ENCODE results near the gene RSPH3. TPM values are rescaled to one million over a fixed set of nuclear protein-coding genes. Genes with fewer than 3 reads are reported as not detected.
A peak's percentile ranks its signal among the peaks of the same experiment; 100 is the strongest.
"Not testable (repeated sequence)": the region's sequence is repeated elsewhere in the genome, so short reads cannot be mapped to it uniquely, and the experiment has no call there.

Gene RSPH3, protein sequence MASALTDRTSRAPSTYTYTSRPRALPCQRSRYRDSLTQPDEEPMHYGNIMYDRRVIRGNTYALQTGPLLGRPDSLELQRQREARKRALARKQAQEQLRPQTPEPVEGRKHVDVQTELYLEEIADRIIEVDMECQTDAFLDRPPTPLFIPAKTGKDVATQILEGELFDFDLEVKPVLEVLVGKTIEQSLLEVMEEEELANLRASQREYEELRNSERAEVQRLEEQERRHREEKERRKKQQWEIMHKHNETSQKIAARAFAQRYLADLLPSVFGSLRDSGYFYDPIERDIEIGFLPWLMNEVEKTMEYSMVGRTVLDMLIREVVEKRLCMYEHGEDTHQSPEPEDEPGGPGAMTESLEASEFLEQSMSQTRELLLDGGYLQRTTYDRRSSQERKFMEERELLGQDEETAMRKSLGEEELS
- 5.1 TPM for total RNA-seq

DNA sequence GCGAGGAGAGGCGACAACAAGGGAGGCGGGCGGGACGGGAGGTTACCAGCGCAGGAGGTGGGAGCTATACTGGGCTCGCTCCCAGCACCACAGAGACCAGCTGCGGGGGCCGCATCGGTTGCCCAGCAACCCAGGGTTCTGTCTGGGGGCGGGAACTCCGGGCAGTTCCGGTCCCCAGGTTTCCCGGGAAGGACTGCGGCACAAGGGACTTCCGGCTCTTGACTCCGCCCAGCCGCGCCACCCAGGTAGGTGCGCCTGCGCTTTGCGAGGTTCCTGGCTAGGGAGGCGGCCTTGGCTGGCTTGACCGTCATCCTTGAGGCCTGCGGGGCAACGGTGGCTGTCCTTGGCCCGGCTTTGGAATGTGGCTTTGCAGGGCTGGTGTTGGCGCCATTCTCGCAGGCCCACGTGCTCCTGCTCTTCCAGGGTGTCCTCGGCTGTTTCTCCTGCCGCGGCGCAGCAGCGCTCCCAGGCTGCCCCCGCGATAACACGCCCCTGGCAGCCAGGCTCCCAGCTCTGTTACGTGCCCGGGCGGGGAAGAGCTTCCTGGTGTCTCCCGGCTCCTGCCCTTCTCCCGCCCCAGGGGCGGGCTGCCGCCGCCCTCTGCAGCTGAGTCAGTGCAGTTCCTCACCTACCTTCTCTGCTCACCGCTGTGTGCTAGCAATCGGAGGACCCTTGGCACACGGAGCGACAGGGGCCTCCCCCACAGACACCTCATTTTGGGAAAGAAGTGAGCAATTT, at the start of gene RSPH3:
Gene RSPH3, minus strand, starts transcription at position 537 of the 738 bp plus-strand sequence. CDS start 652 bp downstream, outside the sequence.
- DNase-seq = peak; percentile 82

DNA sequence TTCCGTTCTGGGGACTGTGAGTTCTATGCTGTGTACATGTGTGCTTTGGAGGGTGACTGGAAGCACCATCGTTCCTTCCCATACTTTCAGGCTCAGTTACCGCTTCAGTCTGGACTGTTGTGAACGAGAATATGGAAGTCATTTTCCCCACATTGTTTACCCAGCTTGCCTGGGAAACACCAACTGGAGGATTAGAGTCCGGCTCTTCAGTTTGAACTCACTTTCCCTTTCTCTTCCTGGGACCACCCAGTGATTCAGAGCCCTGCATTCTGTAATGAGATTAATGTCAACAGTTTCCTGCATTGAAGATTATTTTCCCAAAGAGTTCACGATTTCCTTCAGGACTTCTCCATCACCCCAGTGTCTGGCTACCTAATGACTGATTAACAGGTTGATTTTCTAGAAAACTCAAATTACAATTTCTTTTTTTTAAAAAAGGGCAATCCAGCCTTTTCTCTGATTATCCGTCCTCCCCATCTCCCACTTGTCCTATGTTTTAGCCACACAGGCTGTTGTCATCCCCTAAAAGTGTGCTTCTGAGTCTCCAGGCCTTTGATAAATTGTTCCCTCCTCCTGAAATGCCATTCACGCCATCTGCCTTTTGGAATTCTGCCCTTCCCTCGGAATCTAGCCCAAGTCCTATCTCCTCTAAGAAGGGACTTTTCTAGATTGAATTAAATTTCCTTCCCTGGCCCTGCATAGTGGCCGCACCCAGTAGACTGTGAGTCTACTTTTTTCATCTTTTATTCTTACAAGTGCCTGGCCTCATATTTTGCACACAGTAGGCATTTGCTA, 48.1 kb upstream of the RSPH3 start:
- DNase-seq = no peak

- no peak for DNase-seq
Observed at GRCh38 chr6:159045801-159046200, 45.8 kb upstream of the RSPH3 start.

GRCh38 chr6:159044899-159045727, 45.1 kb upstream of the RSPH3 start, which contains the start of gene TAGAP:
Gene TAGAP (minus strand): TSS chr6:159044991. CDS start chr6:159044146, 845 bp downstream.
- peak; percentile 23 for DNase-seq

DNA sequence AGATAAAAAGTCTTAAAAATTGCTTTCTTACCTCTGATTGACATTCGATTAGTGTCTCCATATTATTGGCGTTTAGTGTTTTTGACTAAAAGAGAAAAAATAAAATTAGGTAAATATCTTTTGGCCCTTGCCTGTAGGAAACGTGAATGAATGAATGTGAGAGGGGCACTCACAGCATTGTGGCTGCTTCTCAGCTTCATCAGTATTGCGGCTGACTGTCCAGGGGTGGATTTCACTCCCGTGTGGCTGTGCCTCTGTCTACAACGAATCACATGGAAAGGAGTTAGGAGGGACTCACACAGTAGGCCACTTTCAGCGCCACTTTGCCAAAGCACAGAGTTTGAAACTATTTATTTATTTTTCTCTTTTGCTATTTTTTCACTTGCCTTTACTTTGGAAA, 43.9 kb upstream of the RSPH3 start:
- DNase-seq = no peak

DNA sequence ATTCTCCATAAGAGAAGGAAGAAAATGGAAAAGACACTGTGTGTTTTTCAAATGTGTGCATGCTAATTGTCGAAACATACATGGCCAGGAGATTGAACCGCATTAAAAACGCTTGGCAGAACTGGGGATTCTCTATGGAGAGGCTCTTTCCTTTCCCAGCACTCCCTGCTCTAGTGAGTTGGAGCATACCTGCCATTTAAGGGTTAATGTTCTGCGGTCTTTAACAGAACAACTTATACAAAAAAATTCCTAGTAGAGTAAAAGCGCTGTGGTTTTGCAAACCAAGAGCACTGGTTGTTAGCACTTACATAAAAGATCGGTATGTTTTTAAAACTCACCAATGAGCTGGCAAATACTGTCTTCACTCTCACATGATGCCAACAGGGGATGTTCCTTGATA, 43.2 kb upstream of the RSPH3 start:
- no peak for DNase-seq

DNA sequence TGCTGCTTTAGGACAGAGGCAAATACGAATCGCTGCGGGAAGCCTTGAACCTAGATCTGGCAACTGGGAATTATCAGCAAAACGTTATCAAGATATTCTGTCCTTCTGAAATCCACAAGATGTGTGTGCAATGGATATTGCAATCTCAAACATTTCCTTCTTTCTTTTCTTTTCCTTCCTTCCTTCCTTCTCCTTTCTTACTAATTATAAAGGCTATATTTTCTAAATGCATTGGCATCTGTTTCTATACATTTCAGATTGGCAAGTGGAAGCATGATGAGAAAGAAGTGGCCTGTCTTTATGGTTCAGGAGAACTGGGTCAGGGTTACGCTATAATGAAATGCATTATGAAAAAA, 42.8 kb upstream of the RSPH3 start:
- DNase-seq = no peak

DNA sequence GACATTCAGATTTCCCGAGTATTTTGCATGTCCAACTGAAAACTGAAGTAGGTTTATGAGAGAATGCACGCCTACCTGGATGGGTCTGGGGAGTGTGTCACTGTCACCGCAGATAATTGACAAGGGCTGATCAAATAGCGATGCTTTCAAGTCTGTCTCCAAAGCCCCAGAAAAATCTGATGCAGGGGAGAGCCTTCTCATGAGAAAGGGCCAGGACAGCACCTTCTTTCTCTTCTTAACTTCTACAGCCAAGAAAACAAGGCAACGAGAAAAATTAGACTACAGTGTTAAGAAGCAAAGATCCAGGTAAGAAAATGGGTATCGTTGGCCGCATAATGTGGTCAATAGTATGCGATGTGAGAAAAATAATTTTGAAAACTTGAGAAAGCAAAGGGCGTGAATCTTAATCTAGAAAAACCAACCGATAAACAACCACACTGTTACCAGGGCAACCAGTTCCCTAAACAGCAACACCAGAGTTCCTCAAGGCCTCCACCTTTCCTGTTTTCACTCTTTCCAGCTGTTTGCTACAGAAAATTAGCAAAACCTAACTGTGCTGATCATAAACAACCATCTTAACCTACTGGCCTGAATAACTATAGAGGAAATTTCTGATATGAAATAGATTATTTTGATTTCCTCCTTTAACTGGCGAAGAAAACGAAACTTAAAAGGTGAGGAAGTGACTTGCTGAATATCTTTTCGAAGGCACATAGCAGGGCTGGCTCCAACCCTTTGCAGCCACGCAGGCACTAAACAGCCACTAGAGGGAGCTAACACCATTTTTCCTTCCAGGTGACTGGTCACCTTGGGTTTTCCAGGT, 42.2 kb upstream of the RSPH3 start:
- DNase-seq = peak; percentile 55

GRCh38 chr6:159041181-159041580, 41.2 kb upstream of the RSPH3 start:
- no peak for DNase-seq

- peak; percentile 59 for DNase-seq
Observed at GRCh38 chr6:159039885-159040258, 39.9 kb upstream of the RSPH3 start.

- DNase-seq = peak; percentile 88
Observed at GRCh38 chr6:159038914-159039884, 39.2 kb upstream of the RSPH3 start.

GRCh38 chr6:159038318-159038717, 38.3 kb upstream of the RSPH3 start:
- DNase-seq = not testable (repeated sequence)

- DNase-seq = no peak
Observed at GRCh38 chr6:159037756-159038290, 37.8 kb upstream of the RSPH3 start.

DNA sequence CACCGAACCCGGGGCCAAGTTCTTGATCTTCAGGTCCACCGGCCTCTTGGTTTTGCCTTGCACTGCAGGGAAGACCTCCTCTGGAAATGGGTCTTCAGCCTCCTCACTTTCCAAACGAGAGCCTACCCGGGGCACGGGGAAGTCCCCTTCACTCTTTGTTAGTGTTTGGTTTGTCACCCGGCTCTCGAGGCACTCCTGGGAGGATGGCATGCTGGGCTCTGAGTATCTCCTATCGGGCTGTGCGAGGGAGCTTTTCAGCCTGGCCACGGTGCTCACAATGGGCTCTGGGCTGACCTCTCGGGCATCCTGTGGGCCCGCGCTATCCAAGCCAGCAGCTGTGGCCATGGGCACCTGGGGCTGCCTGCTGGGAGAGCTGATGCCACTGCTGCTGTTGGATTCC, 36.7 kb upstream of the RSPH3 start:
- no peak for DNase-seq

DNA sequence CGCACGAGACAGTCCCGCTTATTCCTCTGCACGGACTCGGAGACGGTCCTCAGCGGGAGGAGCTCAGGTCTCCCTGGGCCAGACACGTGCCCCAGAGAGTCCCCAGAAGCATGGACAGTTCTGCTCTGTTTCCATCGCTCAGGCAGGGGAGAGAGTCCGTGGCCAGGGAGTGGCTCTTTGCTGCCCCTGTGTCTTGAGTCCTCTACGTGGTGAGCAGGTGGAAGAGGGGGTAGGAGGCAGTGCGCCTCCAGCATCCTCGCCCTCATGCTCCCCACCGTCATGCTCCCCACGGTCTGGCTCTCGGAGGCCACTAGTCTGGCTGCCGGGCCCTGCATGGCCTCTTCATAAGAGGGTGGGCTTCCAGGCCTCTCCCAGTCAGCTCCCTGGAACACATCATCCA, 35.9 kb upstream of the RSPH3 start:
- no peak for DNase-seq

DNA sequence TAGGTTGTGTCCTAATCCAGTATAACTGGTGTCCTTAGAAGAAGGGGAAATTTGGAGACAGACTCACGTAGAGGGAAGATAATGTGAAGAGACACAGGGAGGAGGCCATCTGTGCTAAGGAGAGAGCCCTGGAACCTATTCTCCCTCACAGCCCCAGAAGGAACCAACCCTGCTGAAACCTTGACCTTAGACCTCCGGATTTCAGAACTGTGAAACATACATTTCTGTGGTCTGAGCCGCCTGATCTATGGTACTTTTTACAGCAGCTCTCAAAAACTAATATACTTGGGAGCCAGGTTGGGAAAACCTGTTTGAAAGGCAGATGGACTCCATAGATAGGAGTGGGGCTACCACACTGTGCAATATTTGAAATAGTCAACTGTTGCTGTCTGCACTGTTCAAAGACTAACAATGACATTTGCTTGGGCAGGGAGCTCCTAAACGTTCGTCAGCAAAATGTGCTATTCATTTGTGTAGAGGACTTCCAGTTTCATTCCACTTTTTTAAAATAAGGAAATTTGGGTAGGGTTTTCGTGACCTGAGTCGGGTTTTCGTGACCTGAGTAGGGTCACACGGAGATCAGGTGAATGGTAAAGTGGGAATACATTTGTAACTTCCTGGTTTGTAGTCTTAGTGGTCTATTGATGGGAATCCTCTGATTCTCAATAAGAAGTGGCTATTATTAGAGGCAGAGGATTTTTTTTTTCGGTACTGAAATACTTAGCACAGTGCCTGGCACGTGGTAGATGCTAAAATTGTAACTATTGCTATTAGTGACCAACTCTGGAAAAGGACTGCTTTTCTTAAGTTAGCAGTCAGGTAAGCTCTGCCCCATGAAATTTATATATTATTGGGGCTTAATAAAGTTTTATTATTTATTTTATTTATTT, 33.4 kb upstream of the RSPH3 start:
- DNase-seq = no peak

GRCh38 chr6:159031846-159032245, 31.8 kb upstream of the RSPH3 start:
- no peak for DNase-seq

- no peak for DNase-seq
Observed at GRCh38 chr6:159030168-159030567, 30.2 kb upstream of the RSPH3 start.
